BE2C (cell line): ENCODE data around the gene EDAR.

Experiments used
- DNase-seq: peaks from one replicate; pipeline ENCODE4 v3.0.0-alpha.2; 2020
- H3K27me3 ChIP-seq: fragments of 250-450 bp; sonication (Bioruptor Pico); 2 replicates; pipeline ENCODE4 v1.5.1; 2020; ENCODE audit warnings: mild to moderate bottlenecking
- H3K36me3 ChIP-seq: fragments of 250-450 bp; sonication (Bioruptor Pico); 2 replicates; pipeline ENCODE4 v1.5.1; 2020; ENCODE audit warnings: mild to moderate bottlenecking
- H3K4me1 ChIP-seq: fragments of 250-450 bp; sonication (Bioruptor Pico); 2 replicates; pipeline ENCODE4 v1.5.1; 2020
- H3K4me3 ChIP-seq: 2 replicates; pipeline ENCODE4 v1.5.1; 2011; ENCODE audit warnings: low read depth, low read length
- H3K9me3 ChIP-seq: fragments of 250-450 bp; sonication (Bioruptor Pico); 2 replicates; pipeline ENCODE4 v1.5.1; 2020
- CTCF ChIP-seq: IDR thresholded peaks from 2 replicates; pipeline ENCODE4 v1.5.1; 2012; ENCODE audit warnings: mild to moderate bottlenecking, low read depth, low read length

EDAR gene

GRCh38 chr2:108938077-108938710 is 50.8 kb downstream of the EDAR start:
- Histone ChIP-seq H3K36me3 (no peaks in the 10 kb centered on the region), H3K27me3 (no peaks in the 10 kb centered on the region), H3K9me3 (no peaks in the 10 kb centered on the region), H3K4me3 (no peak overlapping the region), H3K4me1 (peaks cover 15% of the 10 kb centered on the region)
- TF ChIP-seq CTCF = no peak
- DNase-seq = no peak

GRCh38 chr2:108937367-108938017 is 51.5 kb downstream of the EDAR start:
- Histone ChIP-seq H3K4me1 (peaks cover 15% of the 10 kb centered on the region), H3K36me3 (no peaks in the 10 kb centered on the region), H3K9me3 (no peaks in the 10 kb centered on the region), H3K4me3 (no peak overlapping the region), H3K27me3 (no peaks in the 10 kb centered on the region)
- no peak for DNase-seq
- no peak for TF ChIP-seq CTCF

- Histone ChIP-seq H3K36me3 (no peaks in the 10 kb centered on the region), H3K4me1 (peaks cover 15% of the 10 kb centered on the region), H3K9me3 (no peaks in the 10 kb centered on the region), H3K27me3 (no peaks in the 10 kb centered on the region), H3K4me3 (no peak overlapping the region)
- no peak for TF ChIP-seq CTCF
- DNase-seq = no peak
Measured at GRCh38 chr2:108936866-108937265, 52.2 kb downstream of the EDAR start.

- TF ChIP-seq CTCF = no peak
- no peak for DNase-seq
- H3K36me3 ChIP-seq = no peaks in the 10 kb centered on the region
- no peaks in the 10 kb centered on the region for H3K9me3 ChIP-seq
- H3K4me3 ChIP-seq = no peak overlapping the region
- peaks cover 15% of the 10 kb centered on the region for H3K4me1 ChIP-seq
- H3K27me3 ChIP-seq = no peaks in the 10 kb centered on the region
Measured at GRCh38 chr2:108936076-108936864, 52.8 kb downstream of the EDAR start.

- DNase-seq = no peak
- no peaks in the 10 kb centered on the region for H3K36me3 ChIP-seq
- no peak overlapping the region for H3K4me3 ChIP-seq
- TF ChIP-seq CTCF = no peak
- no peaks in the 10 kb centered on the region for H3K27me3 ChIP-seq
- no peaks in the 10 kb centered on the region for H3K9me3 ChIP-seq
- H3K4me1 ChIP-seq = peaks cover 15% of the 10 kb centered on the region
Measured at GRCh38 chr2:108935271-108935741, 53.7 kb downstream of the EDAR start.
